Neural progenitor cell (in vitro differentiated cells): ENCODE measurements around the gene RIPPLY2. TPM values are rescaled to one million over a fixed set of nuclear protein-coding genes. Genes with fewer than 3 reads are reported as not detected.
"Not testable (repeated sequence)": the region's sequence is repeated elsewhere in the genome, so short reads cannot be mapped to it uniquely, and the experiment has no call there.

Source experiments
- DNase-seq: peaks from one replicate; pipeline ENCODE4 v3.0.0-alpha.2; 2016; ENCODE audit warnings: low spot score
- H2AFZ ChIP-seq: fragments of 200-600 bp; sonication (generic); replicated peaks from 2 replicates; pipeline ENCODE4 v1.6.1; 2016; ENCODE audit warnings: antibody characterized with exemption
- H3F3A ChIP-seq: fragments of 200-600 bp; sonication (generic); 2 replicates; pipeline ENCODE4 v1.6.1; 2016; ENCODE audit warnings: antibody characterized with exemption, low read depth
- H3K27ac ChIP-seq: fragments of 200-600 bp; sonication (generic); 2 replicates; pipeline ENCODE4 v1.5.1; 2016; ENCODE audit warnings: mild to moderate bottlenecking
- H3K27me3 ChIP-seq: fragments of 200-600 bp; sonication (generic); 2 replicates; pipeline ENCODE4 v1.6.1; 2016; ENCODE audit warnings: mild to moderate bottlenecking, moderate library complexity
- H3K36me3 ChIP-seq: fragments of 200-600 bp; sonication (generic); 2 replicates; pipeline ENCODE4 v1.5.1; 2016
- H3K4me1 ChIP-seq: fragments of 200-600 bp; sonication (generic); 2 replicates; pipeline ENCODE4 v1.6.1; 2016; ENCODE audit warnings: mixed run types
- H3K4me2 ChIP-seq: fragments of 200-600 bp; sonication (generic); 2 replicates; pipeline ENCODE4 v1.6.1; 2016
- H3K4me3 ChIP-seq: fragments of 200-600 bp; sonication (generic); 2 replicates; pipeline ENCODE4 v1.5.1; 2016
- H3K79me2 ChIP-seq: fragments of 200-600 bp; sonication (generic); 2 replicates; pipeline ENCODE4 v1.6.1; 2016; ENCODE audit warnings: low read depth
- H3K9ac ChIP-seq: fragments of 200-600 bp; sonication (generic); 2 replicates; pipeline ENCODE4 v1.6.1; 2016
- H3K9me3 ChIP-seq: fragments of 200-600 bp; sonication (generic); 2 replicates; pipeline ENCODE4 v1.5.1; 2016; ENCODE audit warnings: low read depth
- H4K20me1 ChIP-seq: fragments of 200-600 bp; sonication (generic); 2 replicates; pipeline ENCODE4 v1.6.1; 2016; ENCODE audit warnings: low read depth
- H3K27ac Mint-ChIP-seq: 3 replicates; pipeline ENCODE4 v1.8.0; 2021; ENCODE audit warnings: mixed read lengths
- H3K27me3 Mint-ChIP-seq: 2 replicates; pipeline ENCODE4 v1.8.0; 2022; ENCODE audit warnings: low read depth, mild to moderate bottlenecking, inconsistent platforms, moderate library complexity, mixed read lengths; ENCODE audit not compliant: insufficient read depth
- H3K36me3 Mint-ChIP-seq: 3 replicates; pipeline ENCODE4 v1.8.0; 2021; ENCODE audit warnings: mixed read lengths
- H3K4me1 Mint-ChIP-seq: 3 replicates; pipeline ENCODE4 v1.8.0; 2021; ENCODE audit warnings: mixed read lengths
- H3K4me3 Mint-ChIP-seq: 3 replicates; pipeline ENCODE4 v1.8.0; 2021; ENCODE audit warnings: mild to moderate bottlenecking, moderate library complexity, mixed read lengths
- H3K9me3 Mint-ChIP-seq: 3 replicates; pipeline ENCODE4 v1.8.0; 2020; ENCODE audit warnings: mixed read lengths
- CTCF ChIP-seq: fragments of 200-600 bp; sonication (generic); IDR thresholded peaks from 2 replicates; pipeline ENCODE4 v1.5.1; 2017; ENCODE audit warnings: antibody characterized with exemption, mild to moderate bottlenecking
- EZH2 ChIP-seq: fragments of 200-600 bp; sonication (generic); IDR thresholded peaks from 2 replicates; pipeline ENCODE4 v1.6.1; 2017; ENCODE audit warnings: antibody characterized with exemption, mild to moderate bottlenecking, moderate library complexity
- EZH2phosphoT487 ChIP-seq: fragments of 200-600 bp; sonication (generic); IDR thresholded peaks from 2 replicates; pipeline ENCODE4 v1.6.1; 2017; ENCODE audit warnings: antibody characterized with exemption
- total RNA-seq: library from RNA; depleted of rRNA; stranded (reverse); fragments of >200 nt; gene quantifications from 2 replicates; pipeline ENCODE4 v1.2.3, GENCODE V29; 2015; ENCODE audit warnings: low replicate concordance

Gene RIPPLY2
- total RNA-seq, 1 donor from 2014 or later = not detected

- no peak overlapping the region for H3K4me3 Mint-ChIP-seq
These were observed 39.9 kb downstream of the RIPPLY2 start for GRCh38 chr6:83893024-83893423.

GRCh38 chr6:83897094-83897493 lies 43.9 kb downstream of the RIPPLY2 start:
- H3K9me3 ChIP-seq, H3K36me3 Mint-ChIP-seq, H4K20me1 ChIP-seq, DNase-seq, H3K4me3 Mint-ChIP-seq, H3K4me3 ChIP-seq, H3K27ac ChIP-seq, H3K79me2 ChIP-seq, H2AFZ ChIP-seq, H3K4me1 ChIP-seq, H3K4me2 ChIP-seq, H3K27me3 ChIP-seq, H3K36me3 ChIP-seq, H3K9ac ChIP-seq, H3K4me1 Mint-ChIP-seq, H3F3A ChIP-seq, H3K27me3 Mint-ChIP-seq, H3K27ac Mint-ChIP-seq: not testable (repeated sequence)
- H3K9me3 Mint-ChIP-seq = peaks cover 11% of the 10 kb centered on the region

More at GRCh38 chr6:83893024-83893423, 39.9 kb downstream of the RIPPLY2 start:
- Histone ChIP-seq H3K4me2 (no peak overlapping the region), H3K27ac (no peak overlapping the region), H4K20me1 (no peaks in the 10 kb centered on the region), H3K4me3 (no peak overlapping the region), H3F3A (no peaks in the 10 kb centered on the region), H3K9ac (no peak overlapping the region), H3K79me2 (no peaks in the 10 kb centered on the region), H3K9me3 (no peaks in the 10 kb centered on the region), H3K27me3 (no peaks in the 10 kb centered on the region), H3K4me1 (no peaks in the 10 kb centered on the region), H2AFZ (no peak overlapping the region), H3K36me3 (no peaks in the 10 kb centered on the region)
- no peaks in the 10 kb centered on the region for H3K36me3 Mint-ChIP-seq
- no peak for TF ChIP-seq EZH2
- no peak for TF ChIP-seq CTCF
- no peak for TF ChIP-seq EZH2phosphoT487
- no peak overlapping the region for H3K27ac Mint-ChIP-seq
- H3K9me3 Mint-ChIP-seq = no peaks in the 10 kb centered on the region
- H3K4me1 Mint-ChIP-seq = no peaks in the 10 kb centered on the region
- DNase-seq = no peak
- no peaks in the 10 kb centered on the region for H3K27me3 Mint-ChIP-seq

- Histone ChIP-seq H3K4me2 (no peak overlapping the region), H3F3A (no peaks in the 10 kb centered on the region), H3K27me3 (no peaks in the 10 kb centered on the region), H3K79me2 (peaks cover 18% of the 10 kb centered on the region), H2AFZ (no peak overlapping the region), H4K20me1 (no peaks in the 10 kb centered on the region), H3K9ac (no peak overlapping the region), H3K9me3 (no peaks in the 10 kb centered on the region), H3K4me1 (no peaks in the 10 kb centered on the region), H3K4me3 (no peak overlapping the region), H3K36me3 (no peaks in the 10 kb centered on the region), H3K27ac (no peak overlapping the region)
- H3K36me3 Mint-ChIP-seq = peaks cover 4% of the 10 kb centered on the region
- H3K4me1 Mint-ChIP-seq = no peaks in the 10 kb centered on the region
- no peak for DNase-seq
- no peaks in the 10 kb centered on the region for H3K27me3 Mint-ChIP-seq
- no peak overlapping the region for H3K4me3 Mint-ChIP-seq
- no peak for TF ChIP-seq CTCF
- no peak for TF ChIP-seq EZH2phosphoT487
- TF ChIP-seq EZH2 = no peak
- no peak overlapping the region for H3K27ac Mint-ChIP-seq
- peaks cover 29% of the 10 kb centered on the region for H3K9me3 Mint-ChIP-seq
These were observed 48.5 kb downstream of the RIPPLY2 start for GRCh38 chr6:83901624-83902023.

GRCh38 chr6:83904395-83904794 lies 51.2 kb downstream of the RIPPLY2 start:
- no peaks in the 10 kb centered on the region for H3K4me1 Mint-ChIP-seq
- DNase-seq = no peak
- TF ChIP-seq EZH2 = no peak
- no peak for TF ChIP-seq CTCF
- no peak for TF ChIP-seq EZH2phosphoT487
- H3K9me3 ChIP-seq = no peaks in the 10 kb centered on the region
- H3K9ac ChIP-seq = no peak overlapping the region
- peaks cover 21% of the 10 kb centered on the region for H3K79me2 ChIP-seq
- no peak overlapping the region for H3K27ac ChIP-seq
- no peak overlapping the region for H3K4me2 ChIP-seq
- H3K36me3 Mint-ChIP-seq = peaks cover 4% of the 10 kb centered on the region
- no peaks in the 10 kb centered on the region for H3K27me3 Mint-ChIP-seq
- no peak overlapping the region for H3K27ac Mint-ChIP-seq
- no peaks in the 10 kb centered on the region for H4K20me1 ChIP-seq
- no peaks in the 10 kb centered on the region for H3K27me3 ChIP-seq
- no peak overlapping the region for H2AFZ ChIP-seq
- no peak overlapping the region for H3K4me3 ChIP-seq
- H3F3A ChIP-seq = no peaks in the 10 kb centered on the region
- H3K4me1 ChIP-seq = no peaks in the 10 kb centered on the region
- H3K9me3 Mint-ChIP-seq = peaks cover 29% of the 10 kb centered on the region
- H3K36me3 ChIP-seq = no peaks in the 10 kb centered on the region
- H3K4me3 Mint-ChIP-seq = no peak overlapping the region
